A673 (cell line): ENCODE results near the gene NCR1.

Experiments used
- CTCF ChIP-seq: fragments of 300-800, 200-600 bp; sonication (generic); conservative IDR thresholded peaks from 2 replicates; pipeline ENCODE4 v1.5.1; 2017; ENCODE audit warnings: low read depth, mild to moderate bottlenecking, antibody characterized with exemption, low read length, moderate library complexity, mixed read lengths
- EZH2 ChIP-seq: fragments of 200-600 bp; sonication (generic); IDR thresholded peaks from 2 replicates; pipeline ENCODE4 v1.6.1; 2017; ENCODE audit warnings: borderline replicate concordance, low read depth, mild to moderate bottlenecking, mixed read lengths, antibody characterized with exemption, low read length; ENCODE audit not compliant: poor library complexity, severe bottlenecking

GRCh38 chr19:54905421-54905802, 536 bp upstream of the NCR1 start:
- TF ChIP-seq CTCF (no peak), EZH2 (no peak)
